SH-SY5Y (cell line): ENCODE results near the gene PRSS35.

Experiments
- GATA2 ChIP-seq: IDR thresholded peaks from 2 replicates; pipeline ENCODE4 v1.6.1; 2011; ENCODE audit warnings: mild to moderate bottlenecking, low read depth, low read length
- GATA3 ChIP-seq: IDR thresholded peaks from 2 replicates; pipeline ENCODE4 v1.6.1; 2011; ENCODE audit warnings: low read depth, mild to moderate bottlenecking, low read length, moderate library complexity

DNA sequence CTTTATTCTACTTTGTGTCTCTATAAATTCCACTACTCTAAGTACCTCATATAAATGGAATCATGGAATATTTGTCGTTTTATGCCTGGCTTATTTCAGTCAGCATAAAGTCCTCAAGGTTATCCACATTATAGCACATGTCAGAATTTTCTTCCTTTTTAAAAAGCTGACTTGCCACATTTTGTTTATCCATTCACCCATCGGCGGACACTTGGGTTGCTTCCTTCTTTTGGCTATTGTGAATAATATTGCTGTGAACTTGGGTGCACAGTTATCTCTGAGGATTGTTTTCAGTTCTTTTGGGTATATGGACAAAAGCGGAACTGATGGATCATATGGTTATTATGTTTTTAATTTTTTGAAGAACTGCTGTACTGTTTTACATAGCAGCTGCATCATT lies 42.3 kb upstream of the PRSS35 start:
- TF ChIP-seq GATA3 (no peak), GATA2 (no peak)
